CD4-positive, alpha-beta T cell treated with Interleukin-4 for 4 hours (primary cell): ENCODE measurements around the gene STPG4.

Experiments
- DNase-seq: peaks from one replicate; pipeline ENCODE4 v3.0.0-alpha.2; 2020

The STPG4 gene

DNA sequence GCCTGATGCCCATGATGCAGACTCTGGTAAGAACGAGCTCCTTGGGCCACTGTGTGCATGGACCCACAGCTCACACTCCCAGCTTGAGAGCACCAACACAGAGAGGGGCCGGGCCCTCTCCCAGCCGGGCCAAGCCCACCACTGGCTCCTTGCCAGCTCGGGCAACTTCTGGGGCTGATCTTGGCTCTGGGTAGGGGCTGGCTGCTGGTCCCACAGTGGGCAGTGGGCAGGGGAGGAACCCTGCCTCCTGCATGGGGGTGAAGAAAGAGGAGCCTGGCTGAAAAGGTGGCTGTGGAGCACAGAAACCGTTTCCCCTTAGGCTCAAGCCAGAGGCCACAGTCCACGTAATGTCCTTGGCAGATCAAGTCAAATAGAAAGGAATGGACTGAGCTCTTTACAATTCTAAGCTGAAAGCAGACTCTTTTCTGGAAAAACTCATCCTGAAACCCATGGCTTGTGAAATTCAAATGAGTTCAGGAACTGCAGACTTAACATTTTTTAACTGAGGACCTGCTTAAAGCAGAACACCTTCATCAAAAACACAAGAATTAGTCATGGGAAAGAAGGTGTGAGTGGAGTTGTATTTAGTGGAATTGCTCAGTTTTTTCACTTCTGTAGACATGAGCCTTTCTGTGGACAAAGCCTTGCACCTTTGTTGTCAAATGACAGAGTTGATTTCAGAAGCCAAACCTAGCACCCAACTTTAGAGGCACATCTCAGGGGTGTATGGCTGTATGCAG lies 104.9 kb downstream of the STPG4 start:
- DNase-seq = no peak

DNA sequence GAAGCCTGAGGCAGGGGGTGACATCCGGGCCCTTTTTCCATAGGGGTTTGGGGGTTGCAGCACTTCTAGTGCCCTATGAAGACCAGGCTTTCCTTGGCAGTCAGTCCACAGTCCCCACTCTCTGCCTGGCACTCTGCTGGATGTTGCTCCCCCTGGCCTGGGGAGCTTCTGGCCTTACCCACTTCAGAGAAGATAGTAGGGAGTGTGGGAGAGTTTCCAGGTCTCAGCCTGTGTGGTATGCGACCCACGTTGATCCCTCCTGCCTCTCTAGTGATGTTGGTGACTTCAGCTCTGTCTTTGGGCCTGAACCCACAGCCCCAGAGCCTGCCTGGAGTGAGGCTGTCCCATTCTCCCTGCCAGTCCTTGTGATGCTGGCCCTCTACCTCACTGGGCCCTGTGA lies 105.6 kb downstream of the STPG4 start:
- no peak for DNase-seq

DNA sequence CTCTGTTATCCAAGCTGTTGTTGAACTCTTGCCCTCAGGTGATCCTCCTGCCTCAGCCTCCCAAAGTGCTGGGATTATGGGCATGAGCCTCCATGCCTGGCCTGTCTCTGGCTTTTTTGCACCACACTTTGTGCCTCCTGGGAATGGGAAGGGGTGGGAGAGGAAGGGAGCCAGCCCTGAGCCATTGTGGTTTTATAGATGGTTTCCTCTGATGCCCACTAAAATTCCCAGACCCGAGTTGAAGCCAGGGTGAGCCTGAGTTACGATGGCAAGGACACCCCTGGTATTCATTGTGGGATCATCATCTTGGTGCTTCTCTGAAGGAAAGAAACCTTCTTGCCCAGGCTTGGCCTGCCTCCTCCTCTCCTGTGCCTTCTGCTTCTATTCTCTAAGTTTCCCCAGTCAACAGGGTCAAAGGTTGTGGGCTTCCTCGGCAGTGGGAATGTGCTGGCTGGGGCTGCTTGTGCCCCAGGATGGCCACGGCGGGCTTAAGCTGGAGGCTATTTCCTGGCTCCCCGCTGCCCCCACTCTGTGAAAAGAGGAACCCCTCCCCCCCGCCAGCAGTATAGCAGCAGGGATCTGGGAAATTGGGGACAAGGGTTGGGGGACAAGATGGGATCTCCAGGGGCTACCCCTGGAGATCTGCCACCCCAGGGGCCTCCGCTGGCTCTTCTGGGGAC lies 106.2 kb downstream of the STPG4 start:
- no peak for DNase-seq

DNA sequence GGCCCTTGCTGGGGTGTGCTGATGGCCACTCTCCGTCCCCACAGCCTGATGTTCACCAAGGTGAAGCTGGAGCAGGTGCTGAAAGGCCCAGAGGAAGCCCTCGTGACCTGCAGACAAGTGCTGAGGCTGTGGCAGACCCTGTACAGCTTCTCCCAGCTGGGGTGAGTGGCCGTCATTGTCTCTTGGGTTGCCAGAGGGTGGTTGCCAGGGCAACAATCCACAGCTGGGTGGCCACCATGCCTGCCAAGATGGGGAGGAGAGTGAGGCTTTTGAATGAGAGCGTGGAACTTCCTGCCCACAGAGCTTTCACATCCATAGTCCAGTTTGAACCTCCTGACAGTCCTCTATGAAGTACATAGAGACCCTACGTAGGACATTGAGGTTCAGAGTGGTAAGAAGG lies 108.8 kb downstream of the STPG4 start:
- no peak for DNase-seq

DNA sequence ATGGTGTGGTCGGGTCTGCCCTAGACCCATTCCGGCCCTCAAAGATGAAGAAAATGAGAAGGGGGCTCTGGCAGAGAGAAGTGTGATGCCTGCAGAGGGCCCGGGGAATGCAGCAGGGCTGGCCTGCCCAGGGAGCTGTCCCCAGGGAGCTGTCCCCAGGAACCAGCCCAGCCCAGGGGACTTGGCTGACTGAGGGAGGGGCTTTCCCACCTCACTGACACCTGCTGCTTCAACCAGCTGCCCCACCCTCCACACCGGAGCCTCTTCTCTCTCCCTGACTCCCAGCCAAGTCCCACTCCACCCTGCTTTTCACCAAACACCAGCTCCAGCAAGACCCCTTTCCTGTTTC lies 111.2 kb downstream of the STPG4 start:
- DNase-seq = no peak

DNA sequence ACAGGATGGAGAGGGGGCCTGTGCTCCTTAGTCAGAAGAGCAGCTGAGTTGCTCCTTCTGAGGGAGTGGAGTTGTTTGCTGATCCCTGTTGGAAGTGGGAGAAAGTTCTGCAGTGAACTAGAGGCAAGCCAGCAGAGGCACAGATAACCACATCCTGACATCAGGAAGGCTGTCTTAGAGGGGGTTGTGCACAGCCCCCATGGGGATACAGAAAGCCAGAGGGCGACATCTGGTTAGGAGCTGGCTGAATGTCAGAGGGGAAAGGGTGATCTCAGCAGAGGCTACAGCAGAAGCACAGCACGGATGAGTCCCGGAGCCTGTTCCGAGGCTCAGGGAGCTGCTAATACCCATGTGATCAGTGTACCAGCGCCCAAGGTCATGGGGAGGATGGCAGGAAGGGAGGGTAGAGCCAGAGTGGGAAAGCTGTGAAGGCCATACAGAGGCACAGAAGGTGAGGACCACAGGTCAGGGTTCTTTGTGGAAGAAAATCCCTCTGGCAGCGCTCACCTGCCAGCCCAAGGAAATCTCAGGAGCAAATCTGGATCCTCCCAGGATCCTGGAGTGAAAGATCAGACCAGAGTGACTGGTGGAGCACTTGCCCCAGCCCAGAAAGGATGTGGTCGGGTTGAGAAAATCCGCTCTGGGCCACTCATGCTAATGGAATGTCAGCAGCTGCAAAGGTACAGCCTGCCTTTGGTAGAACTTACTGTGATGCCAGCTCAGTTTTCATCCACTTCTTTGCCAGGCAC lies 111.8 kb downstream of the STPG4 start:
- no peak for DNase-seq

DNA sequence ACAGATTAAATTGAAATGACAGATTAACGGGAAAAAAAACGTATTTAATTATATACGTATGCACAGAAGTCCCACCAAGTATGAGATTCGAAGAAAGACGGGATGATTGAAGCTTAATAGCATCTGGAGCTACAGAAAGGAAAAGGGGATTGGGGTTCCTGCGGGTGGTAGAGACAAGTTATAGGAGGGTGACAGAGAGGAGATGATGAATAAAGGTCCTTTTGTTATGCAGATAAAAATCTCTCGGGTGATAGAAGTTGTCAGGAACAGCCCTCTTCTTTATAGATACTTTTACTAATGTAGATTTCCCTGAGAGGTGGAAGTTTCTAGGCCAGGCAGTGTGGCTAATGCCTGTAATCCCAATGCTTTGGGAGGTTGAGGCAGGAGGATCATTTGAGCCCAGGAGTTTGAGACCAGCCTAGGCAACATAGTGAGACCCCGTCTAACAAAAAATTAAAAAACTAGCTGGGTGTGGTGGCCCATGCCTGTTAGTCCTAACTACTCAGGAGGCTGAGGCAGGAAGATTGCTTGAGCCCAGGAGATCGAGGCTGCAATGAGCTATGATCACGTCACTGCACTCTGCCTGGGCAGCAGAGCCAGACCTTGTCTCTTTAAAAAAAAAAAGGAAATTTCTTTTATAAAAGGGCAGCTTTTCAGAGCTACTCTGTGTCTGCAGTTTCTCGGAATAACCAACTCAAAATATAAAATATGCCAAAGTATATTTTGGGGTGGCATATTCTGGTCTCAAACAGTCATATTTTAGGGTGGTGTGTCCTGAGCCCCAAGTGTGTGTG lies 113.0 kb downstream of the STPG4 start:
- DNase-seq = no peak

DNA sequence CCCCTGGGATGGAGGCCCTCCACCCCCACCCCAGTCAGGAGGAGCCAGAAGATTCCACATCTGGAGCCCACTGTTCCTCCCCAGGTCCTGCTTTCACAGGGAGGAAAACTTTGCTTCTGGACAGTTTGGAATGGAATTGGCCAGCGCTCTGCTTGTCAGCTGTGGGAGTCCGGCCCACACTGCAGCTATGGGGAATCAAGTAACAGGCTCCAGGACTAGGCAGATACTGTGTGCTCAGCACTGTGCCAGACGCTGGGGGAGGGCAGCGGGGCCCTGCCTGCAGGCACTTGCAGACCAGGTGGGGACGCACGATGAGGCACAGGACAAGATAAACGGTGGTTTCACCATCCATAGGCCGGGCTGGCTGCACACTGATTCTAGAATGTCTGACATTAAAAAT lies 114.0 kb downstream of the STPG4 start:
- DNase-seq = no peak

DNA sequence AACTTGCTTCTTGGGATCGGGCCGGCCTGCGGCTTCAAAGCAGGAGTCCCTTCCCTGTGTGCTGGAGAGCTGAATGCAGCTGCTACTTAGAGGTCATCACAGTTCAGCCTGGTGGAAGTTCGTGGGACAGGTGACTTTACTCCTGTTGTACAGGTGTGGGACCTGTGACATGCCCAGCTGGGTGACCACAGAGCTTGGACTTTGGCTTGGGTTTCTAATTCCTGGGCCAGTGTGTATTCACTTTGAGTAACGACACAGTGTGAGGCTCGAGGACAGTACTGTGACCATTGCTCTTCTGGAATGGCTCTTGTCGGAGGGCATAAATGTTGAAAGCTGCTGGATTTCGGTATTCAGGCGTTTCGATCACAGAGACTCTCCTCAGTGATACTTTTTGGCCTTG lies 114.5 kb downstream of the STPG4 start:
- no peak for DNase-seq

DNA sequence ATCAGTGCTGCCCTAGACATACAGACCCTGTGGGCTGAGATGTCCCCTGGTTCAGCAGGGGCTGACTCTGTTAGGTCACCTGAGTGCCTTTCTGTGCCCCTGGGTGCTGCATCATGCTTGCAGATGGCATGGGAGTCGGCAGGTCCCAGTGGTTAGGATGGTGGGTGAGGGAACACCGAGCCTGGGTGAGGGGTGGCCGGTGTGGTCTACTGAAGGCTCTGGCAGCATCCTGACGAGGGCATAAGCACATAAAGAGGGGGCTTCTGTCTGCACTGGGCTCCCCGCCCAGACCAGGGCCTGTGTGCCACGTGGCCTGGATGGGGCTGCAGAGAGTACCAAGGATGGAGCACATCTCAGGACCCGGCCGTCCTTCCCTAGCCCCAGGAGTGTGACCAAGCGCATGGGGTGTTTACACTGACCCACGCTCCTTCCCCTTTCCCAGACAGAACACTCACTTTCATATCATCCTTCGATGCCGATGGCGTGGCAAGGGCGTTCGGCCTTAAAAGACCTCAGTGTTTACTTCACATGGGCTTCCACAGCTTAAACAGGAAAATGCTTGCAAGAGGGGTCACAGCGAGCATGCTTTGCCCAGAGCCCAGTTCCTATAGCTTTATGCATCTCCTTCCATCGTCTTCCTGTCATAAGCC lies 115.1 kb downstream of the STPG4 start:
- DNase-seq = no peak

DNA sequence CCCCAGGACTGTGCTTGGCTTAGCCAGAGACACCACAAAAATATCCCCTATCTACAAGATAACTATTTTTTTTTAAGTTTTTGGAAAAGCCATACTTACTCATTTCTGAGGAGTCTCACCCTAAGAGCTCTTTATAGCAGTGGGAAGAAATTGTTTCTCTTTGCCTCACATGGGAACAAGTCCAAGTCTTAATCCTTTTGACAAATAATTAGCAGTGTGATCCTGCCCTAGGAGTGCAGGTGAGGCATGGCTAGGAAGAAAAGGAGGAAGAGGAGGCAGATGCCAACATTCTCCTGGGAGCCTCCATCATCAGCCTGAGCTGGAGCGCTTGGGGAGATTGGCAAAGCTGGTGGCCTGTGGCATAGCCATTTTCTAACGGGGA lies 115.6 kb downstream of the STPG4 start:
- no peak for DNase-seq

DNA sequence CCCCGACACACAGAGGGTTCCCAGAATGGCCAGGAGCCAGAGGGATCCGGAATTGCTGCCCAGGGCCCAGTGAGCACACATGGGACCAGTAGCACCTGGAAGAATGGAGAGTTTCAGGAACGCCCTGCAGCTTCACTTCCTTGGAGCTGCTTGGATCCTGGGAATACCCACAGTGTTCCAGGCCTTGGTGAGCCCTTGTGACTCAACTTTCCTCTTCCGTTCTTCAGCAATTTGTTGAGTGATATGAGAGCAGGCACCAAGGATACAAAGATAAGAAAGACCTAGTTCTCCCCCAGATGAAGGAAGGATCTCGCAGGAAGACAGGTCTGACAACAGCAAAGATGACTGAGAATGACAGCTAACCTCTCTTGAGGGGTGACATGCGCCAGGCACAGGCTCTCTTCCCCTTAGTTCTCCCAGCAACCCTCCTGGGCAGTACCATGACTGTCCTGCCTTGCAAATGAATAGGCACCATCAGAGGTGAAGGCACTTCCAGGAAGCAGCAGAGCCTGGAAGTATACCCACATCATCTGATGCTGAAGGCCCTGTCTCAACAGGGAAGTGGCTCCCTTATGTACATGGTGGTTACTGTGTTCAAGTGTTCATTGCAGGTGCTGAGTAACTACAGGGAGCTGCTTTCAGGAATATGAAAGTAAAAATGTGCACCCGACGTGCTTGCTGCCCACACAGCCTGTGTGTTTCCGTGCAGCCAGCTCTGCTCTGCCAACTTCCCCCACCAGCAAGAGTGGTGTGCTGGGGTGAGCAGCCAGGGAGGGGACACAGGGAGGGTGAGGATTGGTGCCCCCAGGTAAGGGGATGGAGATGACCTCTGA lies 116.2 kb downstream of the STPG4 start:
- no peak for DNase-seq

DNA sequence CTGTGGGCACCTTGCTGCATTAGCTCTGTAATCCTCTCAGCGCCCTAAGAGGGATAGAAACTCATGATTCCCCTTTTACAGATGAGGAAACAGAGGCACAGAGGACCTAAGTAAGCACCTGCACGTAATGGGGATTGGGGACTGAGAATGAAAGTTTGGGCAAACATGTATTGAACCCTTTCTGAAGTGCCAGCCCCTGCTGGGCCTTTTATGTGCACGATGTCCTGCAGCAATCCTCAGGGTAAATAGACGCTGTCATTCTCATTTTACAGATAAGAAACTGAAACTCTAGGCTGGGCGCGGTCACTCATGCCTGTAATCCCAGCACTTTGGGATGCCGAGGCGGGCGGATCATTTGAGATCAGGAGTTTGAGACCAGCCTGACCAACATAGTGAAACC lies 117.4 kb downstream of the STPG4 start:
- no peak for DNase-seq
